Diencephalon (tissue), 1 donor: Measurements from ENCODE around the gene CT47B1. TPM values are rescaled to one million over a fixed set of nuclear protein-coding genes. Genes with fewer than 3 reads are reported as not detected.

Experiments
- small RNA-seq: library from RNA; depleted of rRNA; stranded (forward); fragments of <200 nt; gene quantifications from one replicate; pipeline ENCODE3, GENCODE V24; 2014
- total RNA-seq: library from RNA; depleted of rRNA; stranded (reverse); fragments of >200 nt; gene quantifications from one replicate; pipeline ENCODE4 v1.2.3, GENCODE V29; 2014

The CT47B1 gene
- not detected for total RNA-seq

DNA sequence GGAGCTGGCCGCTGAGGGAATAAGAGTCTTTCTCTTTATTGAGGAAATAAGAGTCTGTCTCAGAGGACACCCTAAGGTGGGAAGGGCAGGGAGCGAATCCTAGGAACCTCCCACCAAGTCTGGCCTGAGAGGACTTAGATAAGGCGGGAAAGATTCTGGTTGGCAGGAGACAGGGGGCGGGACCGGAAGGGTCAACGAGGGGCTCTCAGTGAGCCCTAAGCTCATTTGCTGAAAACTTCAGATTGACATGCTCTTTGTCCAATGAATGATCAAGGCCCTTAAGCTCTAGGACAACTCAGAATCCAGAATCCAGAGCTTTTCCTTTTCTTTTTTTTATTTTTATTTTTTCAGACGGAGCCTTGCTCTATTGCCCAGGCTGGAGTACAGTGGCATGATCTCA lies at the start of gene CT47B1:
CT47B1 (minus strand) TSS at position 101 of the 400 bp plus-strand sequence. CDS start 196 bp downstream, outside the sequence.

Small RNA genes within 50 kb of the gene (small RNA-seq; reads per million reads assigned to genes)
- gene AC008162.1, result not detected

Other genes starting within 250 kb of the CT47B1 start
- 18.7 TPM for gene C1GALT1C1, start 245.8 kb downstream of the CT47B1 start, total RNA-seq
- gene CT47A11, start 61.3 kb upstream of the CT47B1 start, total RNA-seq, result not detected
- not detected for gene CT47A10, start 66.2 kb upstream of the CT47B1 start, total RNA-seq
- not detected for gene CT47A9, start 71.0 kb upstream of the CT47B1 start, total RNA-seq
- gene CT47A8, start 75.9 kb upstream of the CT47B1 start, total RNA-seq, result not detected
- gene CT47A7, start 80.7 kb upstream of the CT47B1 start, total RNA-seq, result not detected
- gene CT47A6, start 85.6 kb upstream of the CT47B1 start, total RNA-seq, result not detected
- gene CT47A5, start 90.5 kb upstream of the CT47B1 start, total RNA-seq, result not detected
- gene CT47A4, start 95.3 kb upstream of the CT47B1 start, total RNA-seq, result not detected
- gene CT47A3, start 100.2 kb upstream of the CT47B1 start, total RNA-seq, result not detected
- gene CT47A2, start 105.1 kb upstream of the CT47B1 start, total RNA-seq, result not detected
- gene CT47A1, start 109.9 kb upstream of the CT47B1 start, total RNA-seq, result not detected
- 3.2 TPM for gene GLUD2, start 171.7 kb upstream of the CT47B1 start, total RNA-seq